HCT116 (cell line): Measurements from ENCODE around the gene HACD4. TPM values are rescaled to one million over a fixed set of nuclear protein-coding genes. Genes with fewer than 3 reads are reported as not detected.

Source experiments
- ATAC-seq: fragments of 200-7000 bp; cut with Tn5 transposase; 2 replicates; pipeline ENCODE4 v1.9.1; 2020; ENCODE audit warnings: mild to moderate bottlenecking, moderate library complexity
- BruUV-seq: library from RNA; stranded (reverse); fragments of 400-500 nt; replicated peaks from 2 replicates; lab custom pipeline; 2021; lab: Mats Ljungman, UMichigan
- CTCF ChIA-PET: fragments of 300-600 bp; sonication (Branson Sonifier 250); formaldehyde crosslinking; loops from one replicate; lab custom pipeline; 2021; ENCODE audit warnings: antibody characterized with exemption; lab: Charles Lee
- POLR2A ChIA-PET: fragments of 300-600, 350-600 bp; sonication (Branson Sonifier 250); formaldehyde crosslinking; loops from one replicate; lab custom pipeline; 2021; ENCODE audit warnings: antibody characterized with exemption; lab: Charles Lee
- RAD21 ChIA-PET, 2 experiments: fragments of 300-600 bp; sonication (Branson Sonifier 250); formaldehyde crosslinking; loops; one replicate each; lab custom pipeline; 2023; ENCODE audit warnings: low total read pairs in 2 of 2; ENCODE audit not compliant: uncharacterized antibody in 2 of 2, unreplicated experiment in 2 of 2, low non-redundant PET in 1 of 2; lab: Charles Lee
- DNase-seq: peaks from one replicate; pipeline ENCODE4 v3.0.0-alpha.2; 2010; ENCODE audit warnings: low read depth, low spot score
- H2AFZ ChIP-seq: fragments of 200-600 bp; shearing (Covaris generic), sonication (generic); 2 replicates; pipeline ENCODE4 v1.6.1; 2017; ENCODE audit warnings: low read depth, mixed run types, mixed read lengths, antibody characterized with exemption, low read length; ENCODE audit not compliant: poor library complexity, severe bottlenecking
- H3K27ac ChIP-seq: 2 replicates; pipeline ENCODE4 v1.5.1; 2012; ENCODE audit warnings: low read depth, low read length
- H3K27me3 ChIP-seq: fragments of 200-600 bp; sonication (generic); 2 replicates; pipeline ENCODE4 v1.6.1; 2016; ENCODE audit warnings: mixed run types, low read length, mixed read lengths; ENCODE audit not compliant: insufficient read depth
- H3K36me3 ChIP-seq, 2 experiments: fragments of 200-500 bp in 1 of 2; fragments of 200-600 bp in 1 of 2; sonication (Bioruptor generic) in 1 of 2; sonication (generic) in 1 of 2; 2 replicates each; pipeline versions ENCODE4 v1.5.1 to v1.6.1; 2014 to 2016; ENCODE audit warnings: low read length in 2 of 2, inconsistent platforms in 1 of 2, mixed read lengths in 1 of 2, mixed run types in 1 of 2; ENCODE audit not compliant: insufficient read depth in 2 of 2, control insufficient read depth in 1 of 2
- H3K4me1 ChIP-seq, 2 experiments: fragments of 200-600 bp in 1 of 2; sonication (generic) in 1 of 2; 2 replicates each; pipeline versions ENCODE4 v1.5.1 to v1.6.1; 2012 to 2017; ENCODE audit warnings: low read length in 2 of 2, inconsistent platforms in 1 of 2, mild to moderate bottlenecking in 1 of 2, mixed read lengths in 1 of 2, mixed run types in 1 of 2, moderate library complexity in 1 of 2; ENCODE audit not compliant: insufficient read depth in 2 of 2, control insufficient read depth in 1 of 2
- H3K4me2 ChIP-seq: fragments of 200-600 bp; sonication (generic); 2 replicates; pipeline ENCODE4 v1.6.1; 2017; ENCODE audit warnings: mixed run types, low read length, mixed read lengths
- H3K4me3 ChIP-seq, 2 experiments: fragments of 200-600 bp in 1 of 2; sonication (generic) in 1 of 2; replicated peaks in 1 of 2; 2 replicates each; pipeline ENCODE4 v1.5.1; 2011 to 2016; ENCODE audit warnings: low read length in 2 of 2, control low read depth in 1 of 2, low read depth in 1 of 2, mild to moderate bottlenecking in 1 of 2, mixed read lengths in 1 of 2, mixed run types in 1 of 2
- H3K79me2 ChIP-seq: fragments of 200-600 bp; sonication (generic); 2 replicates; pipeline ENCODE4 v1.6.1; 2017; ENCODE audit warnings: mild to moderate bottlenecking, mixed run types, low read length, moderate library complexity, mixed read lengths; ENCODE audit not compliant: insufficient read depth
- H3K9ac ChIP-seq: fragments of 200-600 bp; sonication (generic); 2 replicates; pipeline ENCODE4 v1.6.1; 2016; ENCODE audit warnings: low read length, mixed read lengths
- H3K9me2 ChIP-seq: fragments of 200-600 bp; sonication (generic), shearing (Covaris generic); 2 replicates; pipeline ENCODE4 v1.6.1; 2017; ENCODE audit warnings: mixed run types, mild to moderate bottlenecking, moderate library complexity; ENCODE audit not compliant: insufficient read depth
- H3K9me3 ChIP-seq, 2 experiments: fragments of 200-500 bp in 1 of 2; fragments of 200-600 bp in 1 of 2; sonication (Bioruptor generic) in 1 of 2; sonication (generic) in 1 of 2; 2 replicates each; pipeline ENCODE4 v1.6.1; 2014 to 2017; ENCODE audit warnings: low read length in 2 of 2, mixed read lengths in 2 of 2, inconsistent platforms in 1 of 2, low read depth in 1 of 2, mild to moderate bottlenecking in 1 of 2, mixed run types in 1 of 2, moderate library complexity in 1 of 2; ENCODE audit not compliant: control insufficient read depth in 1 of 2, insufficient read depth in 1 of 2
- H4K20me1 ChIP-seq: fragments of 200-600 bp; sonication (generic), shearing (Covaris generic); 2 replicates; pipeline ENCODE4 v1.6.1; 2017; ENCODE audit warnings: mixed run types, mild to moderate bottlenecking, moderate library complexity; ENCODE audit not compliant: insufficient read depth
- CBX3 ChIP-seq: IDR thresholded peaks from 2 replicates; pipeline ENCODE4 v1.6.1; 2012; ENCODE audit warnings: low read depth
- CEBPB ChIP-seq: IDR thresholded peaks from 2 replicates; pipeline ENCODE4 v1.6.1; 2012; ENCODE audit warnings: low read depth
- CTCF ChIP-seq, 3 experiments: fragments of 200-600 bp in 1 of 3; sonication (generic) in 1 of 3; IDR thresholded peaks in 2 of 3; conservative IDR thresholded peaks in 1 of 3; 2 replicates each; pipeline ENCODE4 v1.5.1; 2012 to 2017; ENCODE audit warnings: low read depth in 2 of 3, low read length in 2 of 3, antibody characterized with exemption in 1 of 3, borderline replicate concordance in 1 of 3, control low read depth in 1 of 3, mild to moderate bottlenecking in 1 of 3, mixed read lengths in 1 of 3, mixed run types in 1 of 3, moderate library complexity in 1 of 3; ENCODE audit not compliant: insufficient read depth in 1 of 3
- EZH2 ChIP-seq: fragments of 200-600 bp; sonication (generic); IDR thresholded peaks from 2 replicates; pipeline ENCODE4 v1.6.1; 2017; ENCODE audit warnings: antibody characterized with exemption, mixed run types
- EZH2phosphoT487 ChIP-seq: fragments of 200-600 bp; IDR thresholded peaks from 2 replicates; pipeline ENCODE4 v1.6.1; 2018; ENCODE audit warnings: antibody characterized with exemption, borderline replicate concordance
- FOSL1 ChIP-seq: IDR thresholded peaks from 2 replicates; pipeline ENCODE4 v1.6.1; 2012; ENCODE audit warnings: low read depth
- JUND ChIP-seq: IDR thresholded peaks from 2 replicates; pipeline ENCODE4 v1.6.1; 2012
- POLR2A ChIP-seq: IDR thresholded peaks from 2 replicates; pipeline ENCODE4 v1.7.0; 2011; ENCODE audit warnings: borderline replicate concordance; ENCODE audit not compliant: insufficient read depth, insufficient read length; ENCODE audit errors: extremely low read depth
- POLR2AphosphoS5 ChIP-seq: IDR thresholded peaks from 2 replicates; pipeline ENCODE4 v1.6.1; 2011; ENCODE audit warnings: mild to moderate bottlenecking, low read depth, low read length, moderate library complexity
- REST ChIP-seq: IDR thresholded peaks from 2 replicates; pipeline ENCODE4 v1.6.1; 2012; ENCODE audit warnings: low read depth
- SIN3A ChIP-seq: IDR thresholded peaks from 2 replicates; pipeline ENCODE4 v1.6.1; 2012; ENCODE audit warnings: low read depth
- SP1 ChIP-seq: IDR thresholded peaks from 2 replicates; pipeline ENCODE4 v1.6.1; 2012; ENCODE audit warnings: low read depth
- YY1 ChIP-seq: IDR thresholded peaks from 2 replicates; pipeline ENCODE4 v1.6.1; 2011; ENCODE audit warnings: low read length, low read depth, moderate library complexity, mild to moderate bottlenecking; ENCODE audit not compliant: insufficient replicate concordance; ENCODE audit errors: extremely low read depth
- ZBTB33 ChIP-seq: IDR thresholded peaks from 2 replicates; pipeline ENCODE4 v1.6.1; 2011; ENCODE audit warnings: mild to moderate bottlenecking, low read length, moderate library complexity; ENCODE audit not compliant: insufficient replicate concordance; ENCODE audit errors: extremely low read depth
- ZFX ChIP-seq: fragments of 450-650 bp; IDR thresholded peaks from 2 replicates; pipeline ENCODE4 v1.6.1; 2017
- ZNF274 ChIP-seq: fragments of 200-500 bp; sonication (Bioruptor generic); IDR thresholded peaks from 2 replicates; pipeline ENCODE4 v1.6.1; 2014; ENCODE audit warnings: mild to moderate bottlenecking, low read depth, low read length, inconsistent platforms
- intact Hi-C: fragments of 100-400 bp; cut with micrococcal nuclease; formaldehyde crosslinking; loops from 2 replicates; pipeline ENCODE4 v1.10.0; 2022
- total RNA-seq: library from RNA; stranded (reverse); gene quantifications from one replicate; pipeline ENCODE4 v1.2.1, GENCODE V29; 2021; ENCODE audit not compliant: unreplicated experiment

Gene HACD4
- total RNA-seq, 1 experiment from 2014 or later = not detected

GRCh38 chr9:21053851-21054250, 22.4 kb upstream of the HACD4 start (continued):
- TF ChIP-seq ZBTB33 = no peak

GRCh38 chr9:21047281-21047691, 15.8 kb upstream of the HACD4 start:
- Histone ChIP-seq H3K36me3 (no peaks in the 10 kb centered on the region), H3K27me3 (no peaks in the 10 kb centered on the region), H3K9me2 (no peaks in the 10 kb centered on the region), H2AFZ (no peak overlapping the region), H4K20me1 (no peaks in the 10 kb centered on the region), H3K27ac (no peak overlapping the region), H3K4me1 (no peaks in the 10 kb centered on the region), H3K79me2 (no peaks in the 10 kb centered on the region), H3K9ac (no peak overlapping the region), H3K4me2 (no peak overlapping the region), H3K9me3 (no peaks in the 10 kb centered on the region), H3K4me3 (no peak overlapping the region)
- ATAC-seq (no peak), DNase-seq (no peak)
- intact Hi-C loops = no loop called here
- no TSS peak for BruUV-seq
- ChIA-PET CTCF (no interaction called here), POLR2A (no interaction called here), RAD21 (no interaction called here)
- TF ChIP-seq SIN3A (no peak), ZNF274 (no peak), CTCF (IDR thresholded peaks at IDR 0.05 in 2 of 3, conservative IDR thresholded peaks at IDR 0.05 in 1 of 3; ENCODE audit: borderline replicate concordance in 1 of 3, insufficient read depth in 1 of 3, low read depth in 2 of 3, low read length in 2 of 3) (no peak), POLR2AphosphoS5 (no peak), REST (no peak), CEBPB (no peak), EZH2 (no peak), POLR2A (no peak), EZH2phosphoT487 (no peak), SP1 (no peak), ZFX (no peak), ZBTB33 (no peak), CBX3 (no peak), JUND (no peak), FOSL1 (no peak), YY1 (no peak)
